ENCODE results near the gene CLHC1.
"Not testable (repeated sequence)": the region's sequence is repeated elsewhere in the genome, so short reads cannot be mapped to it uniquely, and the experiment has no call there.

The CLHC1 gene

GRCh38 chr2:55137024-55137958, 94.8 kb downstream of the CLHC1 start:
- Histone ChIP-seq H3K27ac (ENCODE audit: low read length) (no peak overlapping the region), H3K27me3 (ENCODE audit: control insufficient read depth, insufficient read depth, low read length) (no peaks in the 10 kb centered on the region), H3K4me3 (ENCODE audit: low read length) (no peak overlapping the region), H3K9ac (ENCODE audit: low read length) (no peak overlapping the region), H3K36me3 (ENCODE audit: control insufficient read depth, low read depth, low read length) (no peaks in the 10 kb centered on the region), H3K9me3 (ENCODE audit: control insufficient read depth, low read depth, low read length) (no peaks in the 10 kb centered on the region), H3K4me1 (ENCODE audit: control insufficient read depth, low read depth, low read length) (peaks cover 36% of the 10 kb centered on the region)

GRCh38 chr2:55136138-55136541, 96.0 kb downstream of the CLHC1 start:
- Histone ChIP-seq H3K27ac (ENCODE audit: low read length) (no peak overlapping the region), H3K27me3 (ENCODE audit: control insufficient read depth, insufficient read depth, low read length) (no peaks in the 10 kb centered on the region), H3K9me3 (ENCODE audit: control insufficient read depth, low read depth, low read length) (no peaks in the 10 kb centered on the region), H3K36me3 (ENCODE audit: control insufficient read depth, low read depth, low read length) (no peaks in the 10 kb centered on the region), H3K4me3 (ENCODE audit: low read length) (no peak overlapping the region), H3K4me1 (ENCODE audit: control insufficient read depth, low read depth, low read length) (peaks cover 36% of the 10 kb centered on the region), H3K9ac (ENCODE audit: low read length) (no peak overlapping the region)

- no peak overlapping the region for H3K9ac ChIP-seq (ENCODE audit: low read length)
- H3K27me3 ChIP-seq (ENCODE audit: control insufficient read depth, insufficient read depth, low read length): no peaks in the 10 kb centered on the region
- peaks cover 36% of the 10 kb centered on the region for H3K4me1 ChIP-seq (ENCODE audit: control insufficient read depth, low read depth, low read length)
- H3K36me3 ChIP-seq (ENCODE audit: control insufficient read depth, low read depth, low read length): no peaks in the 10 kb centered on the region
- H3K4me3 ChIP-seq (ENCODE audit: low read length): no peak overlapping the region
- no peaks in the 10 kb centered on the region for H3K9me3 ChIP-seq (ENCODE audit: control insufficient read depth, low read depth, low read length)
- H3K27ac ChIP-seq (ENCODE audit: low read length): no peak overlapping the region
Measured at GRCh38 chr2:55135491-55135890, 96.6 kb downstream of the CLHC1 start.

- H3K9ac ChIP-seq (ENCODE audit: low read length): peak overlapping the region; percentile 68
- peak overlapping the region; percentile 93 for H3K27ac ChIP-seq (ENCODE audit: low read length)
- no peaks in the 10 kb centered on the region for H3K9me3 ChIP-seq (ENCODE audit: control insufficient read depth, low read depth, low read length)
- no peaks in the 10 kb centered on the region for H3K27me3 ChIP-seq (ENCODE audit: control insufficient read depth, insufficient read depth, low read length)
- peaks cover 36% of the 10 kb centered on the region for H3K4me1 ChIP-seq (ENCODE audit: control insufficient read depth, low read depth, low read length)
- H3K4me3 ChIP-seq (ENCODE audit: low read length): peak overlapping the region; percentile 21
- no peaks in the 10 kb centered on the region for H3K36me3 ChIP-seq (ENCODE audit: control insufficient read depth, low read depth, low read length)
Measured at GRCh38 chr2:55134316-55134706, 97.8 kb downstream of the CLHC1 start.

GRCh38 chr2:55133467-55134315, 98.4 kb downstream of the CLHC1 start:
- peak overlapping the region; percentile 93 for H3K27ac ChIP-seq (ENCODE audit: low read length)
- H3K27me3 ChIP-seq (ENCODE audit: control insufficient read depth, insufficient read depth, low read length): no peaks in the 10 kb centered on the region
- H3K36me3 ChIP-seq (ENCODE audit: control insufficient read depth, low read depth, low read length): no peaks in the 10 kb centered on the region
- H3K4me1 ChIP-seq (ENCODE audit: control insufficient read depth, low read depth, low read length): peaks cover 35% of the 10 kb centered on the region
- peak overlapping the region; percentile 24 for H3K4me3 ChIP-seq (ENCODE audit: low read length)
- H3K9ac ChIP-seq (ENCODE audit: low read length): peak overlapping the region; percentile 68
- H3K9me3 ChIP-seq (ENCODE audit: control insufficient read depth, low read depth, low read length): no peaks in the 10 kb centered on the region

GRCh38 chr2:55130849-55131248, 101.2 kb downstream of the CLHC1 start:
- Histone ChIP-seq H3K9ac (ENCODE audit: low read length) (no peak overlapping the region), H3K4me3 (ENCODE audit: low read length) (no peak overlapping the region), H3K36me3 (ENCODE audit: control insufficient read depth, low read depth, low read length) (no peaks in the 10 kb centered on the region), H3K9me3 (ENCODE audit: control insufficient read depth, low read depth, low read length) (no peaks in the 10 kb centered on the region), H3K4me1 (ENCODE audit: control insufficient read depth, low read depth, low read length) (peaks cover 17% of the 10 kb centered on the region), H3K27ac (ENCODE audit: low read length) (no peak overlapping the region), H3K27me3 (ENCODE audit: control insufficient read depth, insufficient read depth, low read length) (no peaks in the 10 kb centered on the region)

GRCh38 chr2:55126643-55127042, 105.5 kb downstream of the CLHC1 start:
- not testable (repeated sequence) for H3K9ac ChIP-seq (ENCODE audit: low read length); H3K36me3 ChIP-seq (ENCODE audit: control insufficient read depth, low read depth, low read length); H3K27me3 ChIP-seq (ENCODE audit: control insufficient read depth, insufficient read depth, low read length); H3K4me1 ChIP-seq (ENCODE audit: control insufficient read depth, low read depth, low read length); H3K4me3 ChIP-seq (ENCODE audit: low read length); H3K27ac ChIP-seq (ENCODE audit: low read length); H3K9me3 ChIP-seq (ENCODE audit: control insufficient read depth, low read depth, low read length)
